ENCODE measurements around the gene RBM3.

DNA sequence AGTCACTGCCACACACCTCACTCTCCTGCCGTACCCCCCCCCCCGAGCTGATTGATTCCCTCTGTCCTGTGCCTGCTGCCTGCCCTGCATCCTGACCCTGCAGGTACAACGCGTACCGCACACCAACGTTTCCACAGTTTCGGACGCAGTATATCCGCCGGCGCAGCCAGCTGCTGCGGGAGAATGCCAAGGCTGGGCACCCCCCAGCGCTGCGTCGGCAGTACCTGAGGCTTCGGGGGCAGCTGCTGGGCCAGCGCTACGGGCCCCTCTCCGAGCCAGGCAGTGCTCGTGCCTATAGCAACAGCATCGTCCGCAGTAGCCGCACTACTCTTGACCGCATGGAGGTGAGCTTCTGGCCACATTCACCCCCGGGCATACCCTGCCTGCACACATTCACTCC lies 24.3 kb downstream of the RBM3 start:
- TF ChIP-seq, protein P1, sequence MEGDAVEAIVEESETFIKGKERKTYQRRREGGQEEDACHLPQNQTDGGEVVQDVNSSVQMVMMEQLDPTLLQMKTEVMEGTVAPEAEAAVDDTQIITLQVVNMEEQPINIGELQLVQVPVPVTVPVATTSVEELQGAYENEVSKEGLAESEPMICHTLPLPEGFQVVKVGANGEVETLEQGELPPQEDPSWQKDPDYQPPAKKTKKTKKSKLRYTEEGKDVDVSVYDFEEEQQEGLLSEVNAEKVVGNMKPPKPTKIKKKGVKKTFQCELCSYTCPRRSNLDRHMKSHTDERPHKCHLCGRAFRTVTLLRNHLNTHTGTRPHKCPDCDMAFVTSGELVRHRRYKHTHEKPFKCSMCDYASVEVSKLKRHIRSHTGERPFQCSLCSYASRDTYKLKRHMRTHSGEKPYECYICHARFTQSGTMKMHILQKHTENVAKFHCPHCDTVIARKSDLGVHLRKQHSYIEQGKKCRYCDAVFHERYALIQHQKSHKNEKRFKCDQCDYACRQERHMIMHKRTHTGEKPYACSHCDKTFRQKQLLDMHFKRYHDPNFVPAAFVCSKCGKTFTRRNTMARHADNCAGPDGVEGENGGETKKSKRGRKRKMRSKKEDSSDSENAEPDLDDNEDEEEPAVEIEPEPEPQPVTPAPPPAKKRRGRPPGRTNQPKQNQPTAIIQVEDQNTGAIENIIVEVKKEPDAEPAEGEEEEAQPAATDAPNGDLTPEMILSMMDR (IDR thresholded peaks at IDR 0.05; ENCODE audit: low read length) = no peak
- no peak for TF ChIP-seq EZH2 (IDR thresholded peaks at IDR 0.05; ENCODE audit: borderline replicate concordance, low read length)

Measured in OCI-LY1 (cell line).